GM20000 (cell line): ENCODE results near the gene NBEAL2.

Experiments
- DNase-seq: peaks from one replicate; pipeline ENCODE4 v3.0.0; 2012; ENCODE audit warnings: low spot score
- CTCF ChIP-seq: IDR thresholded peaks from 2 replicates; pipeline ENCODE4 v1.5.1; 2012; ENCODE audit warnings: mild to moderate bottlenecking, control low read depth; ENCODE audit errors: extremely low read depth, missing control alignments

The NBEAL2 gene

GRCh38 chr3:46996689-46997452, 17.4 kb downstream of the NBEAL2 start:
- no peak for TF ChIP-seq CTCF
- no peak for DNase-seq

GRCh38 chr3:46997453-46998091, 18.1 kb downstream of the NBEAL2 start:
- no peak for TF ChIP-seq CTCF

GRCh38 chr3:46998121-46998851, 18.8 kb downstream of the NBEAL2 start:
- peak; percentile 93 for TF ChIP-seq CTCF
- peak; percentile 87 for DNase-seq

More at GRCh38 chr3:46997453-46998091, 18.1 kb downstream of the NBEAL2 start:
- DNase-seq: no peak

GRCh38 chr3:46998852-46999515, 19.5 kb downstream of the NBEAL2 start:
- TF ChIP-seq CTCF: no peak

GRCh38 chr3:46999516-47000197, 20.2 kb downstream of the NBEAL2 start:
- DNase-seq: no peak
- TF ChIP-seq CTCF: no peak

More at GRCh38 chr3:46998852-46999515, 19.5 kb downstream of the NBEAL2 start:
- DNase-seq: no peak

- DNase-seq: no peak
- no peak for TF ChIP-seq CTCF
Measured at GRCh38 chr3:47000198-47000815, 20.8 kb downstream of the NBEAL2 start.
